ENCODE data around the gene OLFM3. TPM values are rescaled to one million over a fixed set of nuclear protein-coding genes. Genes with fewer than 3 reads are reported as not detected.

OLFM3 gene
- total RNA-seq, 8 experiments from 2014 or later: 0.10 to 6.6 (median 3.1) TPM; not detected in 2

DNA sequence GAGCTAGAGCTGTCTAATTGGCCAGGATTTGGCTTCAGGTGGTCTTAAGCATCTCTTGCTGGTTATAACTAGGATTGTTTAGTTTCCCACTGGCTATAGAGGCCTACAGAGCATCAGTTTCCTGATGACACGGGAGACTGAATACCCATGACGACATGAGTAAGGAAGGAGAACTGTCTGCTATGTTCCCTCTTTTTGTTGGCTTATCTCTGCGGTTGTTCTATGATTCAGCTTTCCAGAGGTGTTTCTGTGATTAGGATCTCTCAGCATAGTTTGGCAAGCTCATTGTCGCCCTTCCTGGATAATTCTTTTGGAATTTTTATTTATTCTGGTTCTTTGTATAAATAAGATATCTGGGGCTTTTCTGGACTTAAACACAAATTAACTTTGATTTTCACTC, 163.4 kb downstream of the OLFM3 start:
- H3K27ac ChIP-seq: no peak overlapping the region
- in situ Hi-C loops (cut with MboI; ENCODE audit: low pct_unique_long_range_greater_than_20kb in 2 of 9, low sequenced_read_pairs in 9 of 9, unreplicated experiment in 9 of 9): loop anchor here in 1 of 9 experiments (25.0 kb wide), 1 partner anchor 354 kb away; no protein-coding TSS in a partner anchor
- ATAC-seq (replicated peaks in 6 of 8): no peak
- no peak overlapping the region for H3K4me3 ChIP-seq
- WGBS, 10 experiments: 0 to 77% (median 50%) methylated on average over 1 to 4 of the region's 4 CpGs; no CpG with 5 or more reads in 1 of the 10 experiments
- H3K4me1 ChIP-seq (replicated peaks in 1 of 2): no peaks in the 10 kb centered on the region

DNA sequence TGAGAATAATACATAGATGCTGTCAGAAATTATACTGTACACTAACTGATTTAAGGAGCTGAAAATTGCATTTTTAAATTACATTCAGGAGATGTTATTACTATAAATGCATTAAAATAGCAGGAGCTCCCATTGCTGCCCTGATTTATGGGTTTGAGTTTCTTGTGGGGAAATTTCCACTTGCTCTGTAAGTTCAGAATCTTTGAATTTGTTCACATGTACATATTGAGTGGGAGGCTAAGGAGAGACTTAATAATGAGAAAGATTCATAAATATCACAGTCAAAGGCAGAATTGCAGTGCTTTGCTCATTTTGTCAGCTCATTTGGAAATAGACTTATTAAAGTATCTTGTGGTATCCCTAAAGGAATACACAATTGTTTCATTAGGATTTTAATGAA, 170.3 kb downstream of the OLFM3 start:
- ATAC-seq (replicated peaks in 6 of 8): peak in 1 of 8 experiments; percentile 38
- in situ Hi-C loops (cut with MboI; ENCODE audit: low pct_unique_long_range_greater_than_20kb in 2 of 9, low sequenced_read_pairs in 9 of 9, unreplicated experiment in 9 of 9): loop anchor here in 1 of 9 experiments (25.0 kb wide), 1 partner anchor 361 kb away; no protein-coding TSS in a partner anchor
- H3K27ac ChIP-seq: no peak overlapping the region

DNA sequence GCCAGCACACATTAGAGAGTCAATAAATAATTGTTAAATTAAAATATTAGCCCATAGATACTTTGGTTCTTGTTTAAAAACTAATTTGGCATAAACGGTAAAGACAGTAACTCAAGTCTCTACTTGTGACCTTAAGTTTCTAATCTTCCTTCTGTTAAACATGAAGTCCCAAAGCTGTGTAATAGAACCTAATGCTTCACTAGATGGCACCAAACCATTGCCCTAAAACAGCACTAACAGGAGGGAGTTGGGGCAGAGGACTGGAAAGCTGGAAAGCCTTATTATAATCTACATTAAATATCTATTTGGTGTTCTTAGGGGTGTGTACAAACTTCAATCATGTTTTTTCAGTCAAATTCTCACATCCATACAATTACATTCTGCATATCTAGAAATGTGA, 176.7 kb downstream of the OLFM3 start:
- 0 to 89% (median 50%) methylated on average over 1 of the region's 1 CpG; no CpG with 5 or more reads in 1 of the 10 experiments for WGBS, 10 experiments
- in situ Hi-C loops (cut with MboI; ENCODE audit: low pct_unique_long_range_greater_than_20kb in 2 of 9, low sequenced_read_pairs in 9 of 9, unreplicated experiment in 9 of 9): no loop called here

More for the DNA sequence above, 170.3 kb downstream of the OLFM3 start:
- Histone ChIP-seq H3K4me3 (no peak overlapping the region), H3K4me1 (replicated peaks in 1 of 2) (no peaks in the 10 kb centered on the region)

DNA sequence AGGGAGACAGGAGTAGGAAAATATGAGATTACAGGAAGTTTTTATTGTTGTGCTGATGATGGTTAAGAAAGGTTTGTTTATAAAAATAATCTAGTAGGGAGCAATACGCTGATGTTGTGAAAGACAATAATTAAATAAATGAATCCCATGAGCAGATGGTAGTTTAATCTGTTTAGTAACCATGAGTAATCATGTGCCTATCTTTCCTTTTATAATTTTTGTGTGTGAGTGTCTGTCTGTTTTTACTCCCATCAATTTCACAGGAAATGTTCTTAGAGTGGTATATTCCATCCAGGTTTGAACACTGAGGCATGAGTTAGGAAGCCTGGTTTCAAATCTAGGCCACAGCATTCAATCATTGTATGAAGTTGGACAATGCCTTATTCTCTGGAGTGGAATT, 180.5 kb downstream of the OLFM3 start:
- ATAC-seq (replicated peaks in 6 of 8): no peak
- 0 to 100% (median 87%) methylated on average over 1 of the region's 1 CpG for WGBS, 10 experiments
- Histone ChIP-seq H3K4me3 (no peak overlapping the region), H3K27ac (no peak overlapping the region), H3K4me1 (replicated peaks in 1 of 2) (peaks cover 0 to 15% of the 10 kb centered on the region in 2 donors)
- in situ Hi-C loops (cut with MboI; ENCODE audit: low pct_unique_long_range_greater_than_20kb in 2 of 9, low sequenced_read_pairs in 9 of 9, unreplicated experiment in 9 of 9): no loop called here

More for the DNA sequence above, 176.7 kb downstream of the OLFM3 start:
- Histone ChIP-seq H3K27ac (no peak overlapping the region), H3K4me1 (replicated peaks in 1 of 2) (peaks cover 0 to 15% of the 10 kb centered on the region in 2 donors), H3K4me3 (no peak overlapping the region)
- peak; percentile 43 to 91 (median 54) for ATAC-seq (replicated peaks in 6 of 8)

DNA sequence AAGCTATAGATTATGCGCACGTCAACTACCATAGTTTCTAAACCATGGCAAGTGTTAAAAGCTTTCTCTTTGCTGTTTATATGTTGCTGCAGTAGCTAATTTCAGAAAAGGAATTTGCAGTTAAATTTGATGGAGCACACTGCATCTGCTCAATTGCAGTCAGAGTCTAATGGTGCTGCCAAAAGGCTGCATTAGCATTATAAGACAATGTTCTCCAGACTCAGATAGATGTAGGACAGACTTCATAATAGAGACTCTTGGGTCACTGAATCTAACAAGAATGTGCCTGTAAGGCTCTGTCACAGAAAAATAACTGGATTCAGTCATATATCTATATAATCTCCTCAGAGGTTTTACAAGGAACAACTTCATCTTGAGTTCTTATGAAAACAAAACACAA, 198.3 kb downstream of the OLFM3 start:
- Histone ChIP-seq H3K27ac (no peak overlapping the region), H3K4me3 (no peak overlapping the region), H3K4me1 (replicated peaks in 1 of 2) (peaks cover 2 to 5% of the 10 kb centered on the region in 2 donors)
- peak in 3 of 8 experiments; percentile 56 to 63 (median 58) for ATAC-seq (replicated peaks in 6 of 8)
- in situ Hi-C loops (cut with MboI; ENCODE audit: low pct_unique_long_range_greater_than_20kb in 2 of 9, low sequenced_read_pairs in 9 of 9, unreplicated experiment in 9 of 9): no loop called here
- 49 to 100% (median 83%) methylated on average over 1 to 2 of the region's 2 CpGs; no CpG with 5 or more reads in 1 of the 10 experiments for WGBS, 10 experiments

DNA sequence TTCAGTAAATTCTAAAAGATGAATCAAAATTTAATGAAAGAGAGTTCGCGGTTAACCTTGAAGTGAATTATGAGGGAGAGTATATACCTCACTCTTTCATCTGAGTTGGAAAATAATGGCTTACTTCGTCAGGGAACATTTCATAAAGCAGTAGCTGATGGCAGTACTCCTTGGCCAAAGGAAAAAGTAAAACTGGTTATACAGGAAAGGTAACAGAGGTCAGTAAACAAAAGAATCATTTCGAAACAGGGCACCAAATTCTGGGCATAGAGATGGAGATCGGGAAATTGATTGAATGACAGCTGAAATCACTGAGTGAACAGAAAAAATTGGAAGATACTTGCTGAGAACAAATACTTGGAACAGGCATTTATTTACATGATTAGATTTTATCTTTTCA, 199.0 kb downstream of the OLFM3 start:
- ATAC-seq (replicated peaks in 6 of 8): no peak
- in situ Hi-C loops (cut with MboI; ENCODE audit: low pct_unique_long_range_greater_than_20kb in 2 of 9, low sequenced_read_pairs in 9 of 9, unreplicated experiment in 9 of 9): no loop called here

DNA sequence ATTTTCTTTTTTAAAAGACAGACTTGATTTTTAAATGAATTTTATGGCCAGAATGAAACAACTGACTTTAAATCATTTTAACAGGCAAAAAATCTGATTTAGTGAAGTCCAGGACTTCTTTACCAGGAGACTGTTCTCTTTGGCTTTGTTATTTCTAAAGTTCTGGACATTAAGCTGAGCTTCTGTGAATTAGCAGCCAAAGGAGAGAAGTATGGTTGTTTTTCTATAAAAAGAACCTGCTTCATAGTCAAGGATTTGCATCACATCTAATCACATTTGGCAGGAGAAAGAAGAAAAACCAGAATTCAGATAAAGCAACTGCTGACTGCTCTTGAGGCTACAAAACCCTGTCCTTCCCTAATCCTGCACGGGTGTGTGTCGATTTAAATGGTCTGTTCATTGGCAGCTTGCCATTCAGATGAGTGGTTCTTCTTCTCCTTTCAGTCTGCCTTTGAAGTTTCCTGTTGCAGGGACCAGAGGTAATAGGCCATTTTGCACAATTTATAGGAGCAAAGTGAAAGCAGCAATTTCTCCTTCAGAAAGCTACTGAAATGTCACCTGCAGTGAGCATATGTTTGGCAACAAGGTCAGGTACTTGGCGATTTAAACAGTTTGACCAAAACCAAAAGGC, 215.4 kb downstream of the OLFM3 start:
- H3K4me1 ChIP-seq (replicated peaks in 1 of 2): no peaks in the 10 kb centered on the region
- in situ Hi-C loops (cut with MboI; ENCODE audit: low pct_unique_long_range_greater_than_20kb in 2 of 9, low sequenced_read_pairs in 9 of 9, unreplicated experiment in 9 of 9): no loop called here
- H3K4me3 ChIP-seq: no peak overlapping the region
- WGBS, 10 experiments: 0 to 89% (median 70%) methylated on average over 1 to 3 of the region's 3 CpGs; no CpG with 5 or more reads in 3 of the 10 experiments
- no peak overlapping the region for H3K27ac ChIP-seq
- ATAC-seq (replicated peaks in 6 of 8): peak in 2 of 8 experiments; percentile 36 to 64

More for the DNA sequence above, 199.0 kb downstream of the OLFM3 start:
- WGBS, 10 experiments: 0 to 96% (median 80%) methylated on average over 1 to 5 of the region's 5 CpGs
- Histone ChIP-seq H3K27ac (no peak overlapping the region), H3K4me3 (no peak overlapping the region), H3K4me1 (replicated peaks in 1 of 2) (peaks cover 2 to 5% of the 10 kb centered on the region in 2 donors)

DNA sequence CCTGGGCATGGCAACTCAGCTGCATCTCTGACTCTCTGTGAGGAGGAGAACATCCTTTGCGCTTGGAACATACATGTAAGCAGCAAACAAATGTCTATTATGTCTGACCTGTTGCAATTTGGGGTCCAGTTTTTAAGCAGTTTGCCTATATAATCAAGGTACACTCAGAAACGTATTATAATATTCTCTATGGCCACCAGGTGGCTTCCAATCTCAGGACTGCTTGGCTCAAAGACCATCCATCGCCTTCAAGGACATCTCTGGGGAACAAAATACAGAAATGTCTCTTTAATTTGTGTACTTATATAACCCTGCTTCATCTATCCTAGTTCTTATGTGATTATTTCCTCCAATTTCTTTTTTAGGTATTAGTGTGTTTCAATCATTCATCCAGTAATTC, 227.2 kb downstream of the OLFM3 start:
- Histone ChIP-seq H3K4me3 (no peak overlapping the region), H3K27ac (no peak overlapping the region), H3K4me1 (replicated peaks in 1 of 2) (no peaks in the 10 kb centered on the region)
- ATAC-seq (replicated peaks in 6 of 8): peak in 1 of 8 experiments; percentile 52
- WGBS, 10 experiments: 37 to 92% (median 80%) methylated on average over 1 to 3 of the region's 3 CpGs; no CpG with 5 or more reads in 3 of the 10 experiments
- in situ Hi-C loops (cut with MboI; ENCODE audit: low pct_unique_long_range_greater_than_20kb in 2 of 9, low sequenced_read_pairs in 9 of 9, unreplicated experiment in 9 of 9): no loop called here

DNA sequence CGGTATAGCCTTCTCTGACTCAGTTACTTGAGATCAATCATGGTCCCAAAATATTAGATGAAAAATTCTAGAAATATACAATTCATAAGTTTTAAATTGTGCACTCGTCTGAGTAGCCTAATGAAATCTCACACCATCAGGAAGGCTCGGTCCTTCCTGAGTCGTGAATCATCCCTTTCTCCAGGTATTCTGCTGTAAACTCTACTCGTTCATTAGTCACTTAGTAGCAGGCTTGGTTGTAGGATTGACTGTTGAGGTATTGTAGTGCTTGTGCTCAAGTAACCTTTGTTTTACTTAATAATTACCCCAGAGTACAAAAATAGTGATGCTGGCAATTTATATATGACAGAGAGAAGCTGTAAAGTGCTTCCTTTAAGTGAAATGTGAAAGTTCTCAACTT, 238.7 kb downstream of the OLFM3 start:
- Histone ChIP-seq H3K4me1 (replicated peaks in 1 of 2) (no peaks in the 10 kb centered on the region), H3K4me3 (no peak overlapping the region), H3K27ac (no peak overlapping the region)
- no peak for ATAC-seq (replicated peaks in 6 of 8)
- 26 to 100% (median 83%) methylated on average over 1 to 5 of the region's 5 CpGs; no CpG with 5 or more reads in 1 of the 10 experiments for WGBS, 10 experiments
- in situ Hi-C loops (cut with MboI; ENCODE audit: low pct_unique_long_range_greater_than_20kb in 2 of 9, low sequenced_read_pairs in 9 of 9, unreplicated experiment in 9 of 9): no loop called here

DNA sequence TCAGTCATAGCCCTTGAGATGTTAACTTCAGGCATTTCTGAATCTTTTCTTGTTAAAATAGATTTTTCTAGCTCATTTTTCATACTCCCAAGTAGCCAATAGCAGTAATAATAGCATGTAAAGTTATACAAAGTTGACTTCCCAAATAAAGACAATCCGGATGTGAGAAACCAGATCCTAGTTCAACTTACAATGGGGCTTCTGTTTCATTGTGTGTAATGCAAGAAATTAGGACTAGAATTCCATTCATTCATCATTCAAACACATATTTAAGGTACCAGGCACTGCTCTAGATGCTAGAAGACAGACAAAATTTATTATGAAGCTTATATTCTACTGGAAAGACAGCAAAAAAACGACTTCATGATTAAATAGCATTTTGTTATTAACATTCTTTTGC, 240.3 kb downstream of the OLFM3 start:
- H3K4me3 ChIP-seq: no peak overlapping the region
- in situ Hi-C loops (cut with MboI; ENCODE audit: low pct_unique_long_range_greater_than_20kb in 2 of 9, low sequenced_read_pairs in 9 of 9, unreplicated experiment in 9 of 9): no loop called here
- no peak for ATAC-seq (replicated peaks in 6 of 8)
- no peak overlapping the region for H3K27ac ChIP-seq
- H3K4me1 ChIP-seq (replicated peaks in 1 of 2): no peaks in the 10 kb centered on the region
- WGBS, 10 experiments: 22 to 96% (median 60%) methylated on average over 1 to 2 of the region's 2 CpGs; no CpG with 5 or more reads in 1 of the 10 experiments

All from motor neuron (in vitro differentiated cells).